ENCODE measurements around the gene GJA4.

The GJA4 gene

DNA sequence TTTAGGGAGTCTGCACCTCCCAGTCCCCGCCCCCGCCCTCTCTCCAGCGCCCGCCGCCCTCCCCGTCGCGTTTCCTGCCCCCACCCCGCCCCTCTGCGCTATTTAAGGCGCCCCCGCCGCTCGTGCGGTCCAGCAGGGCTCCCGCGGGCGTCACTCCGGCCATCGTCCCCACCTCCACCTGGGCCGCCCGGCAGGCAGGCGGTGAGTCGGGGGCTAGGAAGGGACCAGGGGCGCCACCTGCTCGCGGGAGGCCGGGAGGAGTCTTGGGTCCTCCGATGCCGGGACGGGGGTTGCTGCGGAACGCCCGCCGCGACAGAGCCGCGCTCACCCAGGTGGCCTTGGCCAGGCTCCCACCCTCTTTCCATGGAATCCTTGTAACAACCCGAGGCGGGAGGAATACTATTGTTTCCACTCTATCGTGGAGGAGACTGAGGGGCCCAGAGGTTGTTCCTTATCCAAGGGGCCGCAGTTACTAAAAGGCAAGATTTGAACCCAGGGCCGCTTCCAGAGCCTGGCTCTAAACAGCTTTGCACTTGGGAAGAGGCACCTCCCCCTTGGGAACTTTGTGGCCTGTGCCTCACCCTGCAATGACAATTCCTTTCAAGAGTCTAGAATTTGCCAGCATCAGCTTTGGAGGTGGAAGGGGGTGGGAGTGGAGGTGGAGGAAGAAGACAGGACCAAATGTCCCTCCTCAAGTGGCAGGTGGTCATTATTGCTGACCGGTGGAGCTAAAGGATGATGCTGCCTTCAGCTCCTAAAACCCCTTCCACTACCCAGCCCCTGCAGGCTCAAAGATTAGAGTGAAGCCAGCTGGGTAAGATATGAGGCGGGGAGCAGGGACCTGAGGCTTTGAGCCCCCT, at the start of gene GJA4:
TSS of gene GJA4 (plus strand) at position 132 of the 860 bp plus-strand sequence. CDS start 1,215 bp downstream, outside the sequence.
- TF ChIP-seq, protein P1, sequence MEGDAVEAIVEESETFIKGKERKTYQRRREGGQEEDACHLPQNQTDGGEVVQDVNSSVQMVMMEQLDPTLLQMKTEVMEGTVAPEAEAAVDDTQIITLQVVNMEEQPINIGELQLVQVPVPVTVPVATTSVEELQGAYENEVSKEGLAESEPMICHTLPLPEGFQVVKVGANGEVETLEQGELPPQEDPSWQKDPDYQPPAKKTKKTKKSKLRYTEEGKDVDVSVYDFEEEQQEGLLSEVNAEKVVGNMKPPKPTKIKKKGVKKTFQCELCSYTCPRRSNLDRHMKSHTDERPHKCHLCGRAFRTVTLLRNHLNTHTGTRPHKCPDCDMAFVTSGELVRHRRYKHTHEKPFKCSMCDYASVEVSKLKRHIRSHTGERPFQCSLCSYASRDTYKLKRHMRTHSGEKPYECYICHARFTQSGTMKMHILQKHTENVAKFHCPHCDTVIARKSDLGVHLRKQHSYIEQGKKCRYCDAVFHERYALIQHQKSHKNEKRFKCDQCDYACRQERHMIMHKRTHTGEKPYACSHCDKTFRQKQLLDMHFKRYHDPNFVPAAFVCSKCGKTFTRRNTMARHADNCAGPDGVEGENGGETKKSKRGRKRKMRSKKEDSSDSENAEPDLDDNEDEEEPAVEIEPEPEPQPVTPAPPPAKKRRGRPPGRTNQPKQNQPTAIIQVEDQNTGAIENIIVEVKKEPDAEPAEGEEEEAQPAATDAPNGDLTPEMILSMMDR (IDR thresholded peaks at IDR 0.05; ENCODE audit: control extremely low read depth, extremely low read depth, low read depth, missing control alignments), result no peak
- CTCF ChIA-PET, result no interaction called here
- DNase-seq (ENCODE audit: extremely low spot score), result no peak
- POLR2A ChIA-PET, result no interaction called here

DNA sequence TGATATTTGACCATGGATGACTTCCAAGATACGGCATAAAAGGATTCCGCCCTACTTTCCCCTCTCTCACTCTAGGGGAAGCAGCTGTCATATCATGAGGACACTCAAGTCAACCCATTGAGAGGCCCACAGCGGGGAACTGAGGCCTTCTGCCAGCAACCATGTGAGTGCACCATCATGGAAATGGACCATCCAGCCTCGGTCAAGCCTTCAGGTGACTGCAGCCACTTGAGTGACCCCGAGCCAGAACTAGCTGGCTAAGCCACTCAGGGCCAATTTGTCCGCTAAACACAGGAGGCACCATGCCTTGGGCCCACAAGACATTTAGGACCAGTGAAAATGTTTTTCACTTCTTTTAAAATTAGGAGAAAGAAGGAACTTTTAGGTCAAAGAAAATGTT, 49.0 kb upstream of the GJA4 start:
- ChIA-PET CTCF (interaction anchor here (1.0 to 4.2 kb wide), 17 partner anchors 9 to 1111 kb away, joined by 3 to 31 read pairs (median 7); partner anchors contain the start of genes GJB4 and GJB5), POLR2A (no interaction called here)
- DNase-seq (ENCODE audit: extremely low spot score), result no peak
- TF ChIP-seq, protein P1 (IDR thresholded peaks at IDR 0.05; ENCODE audit: control extremely low read depth, extremely low read depth, low read depth, missing control alignments), result no peak

DNA sequence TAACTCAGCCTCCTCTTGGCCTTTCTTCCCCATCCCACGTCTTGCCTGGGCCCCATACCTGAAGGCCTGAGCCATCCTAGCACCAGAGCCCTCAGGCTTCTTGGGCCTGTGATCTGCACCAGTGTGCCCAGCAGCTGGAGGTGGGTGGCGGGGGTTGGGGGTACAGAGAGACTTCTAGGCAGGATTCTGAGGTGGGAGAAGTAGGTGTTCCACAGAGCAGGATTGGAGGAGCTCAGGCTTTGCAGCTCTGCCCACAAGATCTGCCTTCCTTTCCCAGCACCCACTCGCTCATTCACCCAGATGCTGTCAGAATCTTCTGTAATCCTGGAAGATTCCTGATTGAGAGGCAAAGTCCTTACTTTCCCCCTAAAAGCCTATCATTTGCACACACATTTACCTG, 47.9 kb upstream of the GJA4 start:
- ChIA-PET POLR2A (no interaction called here), CTCF (interaction anchor here (1.0 to 4.2 kb wide), 5 partner anchors 10 to 1112 kb away, joined by 3 to 31 read pairs (median 25); no protein-coding TSS in a partner anchor)

DNA sequence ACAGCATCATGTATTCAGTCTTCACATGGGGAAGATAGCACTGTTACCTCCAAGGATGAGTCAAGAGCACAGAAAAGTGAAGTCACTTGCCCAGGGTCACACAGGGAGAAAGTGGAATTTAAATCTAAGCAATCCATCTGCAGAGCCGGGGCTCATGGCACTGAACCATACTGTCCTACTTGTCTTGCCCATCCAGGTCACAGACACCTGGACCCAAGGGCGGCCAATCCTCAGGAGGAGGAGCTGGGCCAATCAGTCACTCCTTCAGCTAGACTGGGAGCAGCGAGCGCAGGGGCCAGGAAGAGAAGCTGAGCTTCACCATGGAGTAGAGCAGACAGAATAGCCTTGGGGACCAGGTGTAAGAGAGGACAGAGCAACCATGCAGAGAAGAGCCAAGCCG, 47.1 kb upstream of the GJA4 start:
- ChIA-PET POLR2A (no interaction called here), CTCF (interaction anchor here (0.8 kb wide), 1 partner anchor 633 kb away, joined by 3 read pairs; no protein-coding TSS in a partner anchor)
- DNase-seq (ENCODE audit: extremely low spot score), result no peak
- TF ChIP-seq, protein P1 (IDR thresholded peaks at IDR 0.05; ENCODE audit: control extremely low read depth, extremely low read depth, low read depth, missing control alignments), result no peak

More for the DNA sequence above, 47.9 kb upstream of the GJA4 start:
- DNase-seq (ENCODE audit: extremely low spot score), result no peak
- TF ChIP-seq, protein P1 (IDR thresholded peaks at IDR 0.05; ENCODE audit: control extremely low read depth, extremely low read depth, low read depth, missing control alignments), result no peak

DNA sequence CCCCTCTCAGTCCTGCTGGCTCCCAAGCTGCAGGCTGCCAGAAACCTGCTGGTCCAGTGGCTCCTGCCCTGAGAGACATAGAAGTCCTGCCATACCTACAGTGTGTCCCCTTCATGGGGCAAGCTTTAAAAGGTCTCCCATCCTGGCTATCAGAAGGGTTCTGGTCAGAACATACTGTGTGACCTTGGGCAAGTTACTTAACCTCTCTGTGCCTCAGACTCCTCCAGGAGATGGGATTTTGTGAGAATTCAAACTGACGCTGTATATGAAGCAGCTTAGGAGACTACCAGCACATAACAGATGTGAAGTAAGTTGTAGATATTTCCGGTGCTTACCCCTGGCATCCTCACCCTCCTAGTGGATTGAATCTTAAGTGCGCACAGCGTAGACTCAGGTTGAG, 46.7 kb upstream of the GJA4 start:
- ChIA-PET POLR2A (no interaction called here), CTCF (interaction anchor here (0.8 kb wide), 1 partner anchor 633 kb away, joined by 3 read pairs; no protein-coding TSS in a partner anchor)
- TF ChIP-seq, protein P1 (IDR thresholded peaks at IDR 0.05; ENCODE audit: control extremely low read depth, extremely low read depth, low read depth, missing control alignments), result no peak
- no peak for DNase-seq (ENCODE audit: extremely low spot score)

DNA sequence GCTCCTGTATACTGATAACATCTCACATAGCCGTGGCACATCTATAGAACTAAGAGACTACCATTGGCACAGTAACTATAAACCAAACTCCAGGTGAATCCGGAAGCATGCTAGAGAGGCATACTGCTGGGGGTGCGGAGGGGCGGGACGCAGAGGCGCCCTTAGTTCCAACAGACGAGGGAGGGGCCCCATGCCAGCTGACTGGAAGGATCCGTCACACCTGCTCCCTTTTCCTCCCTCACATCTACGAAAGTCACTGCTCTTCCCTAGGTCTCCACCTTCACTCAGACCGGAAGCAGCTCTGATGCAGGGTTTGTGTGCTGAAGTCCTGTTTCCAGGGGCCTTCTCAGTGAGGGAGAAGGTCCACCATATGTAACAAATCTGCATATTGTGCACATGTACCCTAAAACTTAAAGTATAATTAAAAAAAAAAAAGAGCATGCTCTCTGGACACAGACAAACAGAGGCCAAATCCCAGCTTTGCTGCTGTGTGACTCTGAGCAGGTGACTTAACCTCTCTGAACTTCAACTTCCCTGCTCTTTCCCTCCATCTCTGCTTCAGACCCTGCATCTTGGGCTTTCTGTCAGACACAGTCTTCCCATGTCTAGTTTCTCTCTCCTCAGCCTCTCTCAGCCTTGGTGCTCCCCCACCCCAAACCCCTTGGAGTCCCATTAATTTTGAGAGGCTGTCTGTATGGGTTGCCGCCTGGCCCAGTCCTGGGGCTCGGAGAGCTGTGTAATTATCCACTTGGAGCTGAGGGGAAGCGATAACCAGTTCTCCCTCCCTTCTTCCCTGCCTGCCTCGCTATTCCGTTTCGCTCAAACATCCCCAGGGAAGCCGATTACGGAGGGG, 45.8 kb upstream of the GJA4 start:
- CTCF ChIA-PET, result interaction anchor here (0.8 kb wide), 1 partner anchor 634 kb away, joined by 3 read pairs; no protein-coding TSS in a partner anchor
- TF ChIP-seq, protein P1 (IDR thresholded peaks at IDR 0.05; ENCODE audit: control extremely low read depth, extremely low read depth, low read depth, missing control alignments), result no peak
- POLR2A ChIA-PET, result no interaction called here
- no peak for DNase-seq (ENCODE audit: extremely low spot score)

Data from GM10248 (cell line).